ENCODE measurements around the gene WNT3. TPM values are rescaled to one million over a fixed set of nuclear protein-coding genes. Genes with fewer than 3 reads are reported as not detected.

Gene WNT3
- total RNA-seq, 1 donor from 2014 or later: 2.0 TPM

GRCh38 chr17:46777943-46778915, 40.3 kb downstream of the WNT3 start:
- no peak for TF ChIP-seq CTCF (IDR thresholded peaks at IDR 0.05; ENCODE audit: insufficient read depth, low read length, poor library complexity, severe bottlenecking)
- H3K36me3 ChIP-seq (ENCODE audit: control insufficient read depth, insufficient read depth, low read length): no peaks in the 10 kb centered on the region

GRCh38 chr17:46776298-46777005, 42.0 kb downstream of the WNT3 start:
- no peak for DNase-seq (ENCODE audit: low read depth)
- no peak for TF ChIP-seq CTCF (IDR thresholded peaks at IDR 0.05; ENCODE audit: insufficient read depth, low read length, poor library complexity, severe bottlenecking)
- no peaks in the 10 kb centered on the region for H3K36me3 ChIP-seq (ENCODE audit: control insufficient read depth, insufficient read depth, low read length)
- peaks cover 22% of the 10 kb centered on the region for H3K27me3 ChIP-seq (ENCODE audit: control insufficient read depth, insufficient read depth, low read length)
- no peak overlapping the region for H3K4me3 ChIP-seq (ENCODE audit: low read depth, low read length)

More at GRCh38 chr17:46777943-46778915, 40.3 kb downstream of the WNT3 start:
- DNase-seq (ENCODE audit: low read depth): no peak
- H3K4me3 ChIP-seq (ENCODE audit: low read depth, low read length): no peak overlapping the region
- peaks cover 19% of the 10 kb centered on the region for H3K27me3 ChIP-seq (ENCODE audit: control insufficient read depth, insufficient read depth, low read length)

- TF ChIP-seq CTCF (IDR thresholded peaks at IDR 0.05; ENCODE audit: insufficient read depth, low read length, poor library complexity, severe bottlenecking): no peak
- Histone ChIP-seq H3K27me3 (ENCODE audit: control insufficient read depth, insufficient read depth, low read length) (peaks cover 20% of the 10 kb centered on the region), H3K36me3 (ENCODE audit: control insufficient read depth, insufficient read depth, low read length) (no peaks in the 10 kb centered on the region)
Measured at GRCh38 chr17:46774108-46774737, 44.3 kb downstream of the WNT3 start.

GRCh38 chr17:46773676-46774075, 44.8 kb downstream of the WNT3 start:
- Histone ChIP-seq H3K36me3 (ENCODE audit: control insufficient read depth, insufficient read depth, low read length) (no peaks in the 10 kb centered on the region), H3K27me3 (ENCODE audit: control insufficient read depth, insufficient read depth, low read length) (peaks cover 18% of the 10 kb centered on the region), H3K4me3 (ENCODE audit: low read depth, low read length) (no peak overlapping the region)
- no peak for DNase-seq (ENCODE audit: low read depth)
- no peak for TF ChIP-seq CTCF (IDR thresholded peaks at IDR 0.05; ENCODE audit: insufficient read depth, low read length, poor library complexity, severe bottlenecking)

More at GRCh38 chr17:46774108-46774737, 44.3 kb downstream of the WNT3 start:
- no peak for DNase-seq (ENCODE audit: low read depth)
- H3K4me3 ChIP-seq (ENCODE audit: low read depth, low read length): no peak overlapping the region

- Histone ChIP-seq H3K27me3 (ENCODE audit: control insufficient read depth, insufficient read depth, low read length) (peaks cover 13% of the 10 kb centered on the region), H3K36me3 (ENCODE audit: control insufficient read depth, insufficient read depth, low read length) (no peaks in the 10 kb centered on the region), H3K4me3 (ENCODE audit: low read depth, low read length) (no peak overlapping the region)
- no peak for TF ChIP-seq CTCF (IDR thresholded peaks at IDR 0.05; ENCODE audit: insufficient read depth, low read length, poor library complexity, severe bottlenecking)
- no peak for DNase-seq (ENCODE audit: low read depth)
Measured at GRCh38 chr17:46773221-46773605, 45.3 kb downstream of the WNT3 start.

Data from kidney epithelial cell (primary cell).